GM10266 (cell line): ENCODE results near the gene PGA3.
"Not testable (repeated sequence)": the region's sequence is repeated elsewhere in the genome, so short reads cannot be mapped to it uniquely, and the experiment has no call there.

Source experiments
- DNase-seq: peaks from one replicate; pipeline ENCODE4 v3.0.0; 2012; ENCODE audit errors: extremely low spot score
- CTCF ChIP-seq: IDR thresholded peaks from 2 replicates; pipeline ENCODE4 v1.5.1; 2012; ENCODE audit warnings: mild to moderate bottlenecking, low read depth; ENCODE audit not compliant: control insufficient read depth, insufficient read depth; ENCODE audit errors: missing control alignments

The PGA3 gene

DNA sequence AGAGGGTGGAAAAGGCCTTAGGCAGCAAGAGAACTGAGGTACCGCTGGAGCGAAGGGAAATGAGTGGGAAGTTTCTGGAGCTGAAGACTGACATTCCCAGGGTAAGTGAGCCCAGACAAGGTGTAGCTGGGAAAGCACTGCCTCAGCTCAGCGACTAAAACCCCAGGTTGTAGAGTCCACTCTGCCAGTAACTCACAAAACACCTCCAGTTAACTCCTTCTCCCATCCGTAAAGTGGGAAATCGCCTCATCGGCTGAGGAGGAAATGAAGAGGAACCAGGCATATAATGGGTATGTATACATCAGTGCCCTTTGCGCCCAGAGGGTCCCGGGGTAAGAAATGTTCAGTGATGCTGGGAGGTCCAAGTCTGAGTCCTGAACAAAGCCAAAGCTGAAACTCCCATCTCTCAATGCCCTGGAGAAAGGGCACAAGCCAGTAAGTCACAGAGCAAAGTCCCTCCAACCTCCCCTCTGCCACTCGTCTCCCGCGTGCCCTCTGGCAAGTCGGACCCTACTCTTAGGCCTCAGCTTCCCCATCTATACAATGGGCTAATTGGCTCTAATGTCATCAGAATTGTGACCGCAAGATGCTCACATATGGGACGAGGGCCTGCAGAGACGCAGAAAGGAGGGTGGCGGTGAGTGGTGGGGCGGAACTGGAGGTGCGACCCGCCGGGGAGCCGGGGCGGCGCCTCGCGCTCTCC is 42.7 kb upstream of the PGA3 start:
- no peak for TF ChIP-seq CTCF
- DNase-seq, result no peak

DNA sequence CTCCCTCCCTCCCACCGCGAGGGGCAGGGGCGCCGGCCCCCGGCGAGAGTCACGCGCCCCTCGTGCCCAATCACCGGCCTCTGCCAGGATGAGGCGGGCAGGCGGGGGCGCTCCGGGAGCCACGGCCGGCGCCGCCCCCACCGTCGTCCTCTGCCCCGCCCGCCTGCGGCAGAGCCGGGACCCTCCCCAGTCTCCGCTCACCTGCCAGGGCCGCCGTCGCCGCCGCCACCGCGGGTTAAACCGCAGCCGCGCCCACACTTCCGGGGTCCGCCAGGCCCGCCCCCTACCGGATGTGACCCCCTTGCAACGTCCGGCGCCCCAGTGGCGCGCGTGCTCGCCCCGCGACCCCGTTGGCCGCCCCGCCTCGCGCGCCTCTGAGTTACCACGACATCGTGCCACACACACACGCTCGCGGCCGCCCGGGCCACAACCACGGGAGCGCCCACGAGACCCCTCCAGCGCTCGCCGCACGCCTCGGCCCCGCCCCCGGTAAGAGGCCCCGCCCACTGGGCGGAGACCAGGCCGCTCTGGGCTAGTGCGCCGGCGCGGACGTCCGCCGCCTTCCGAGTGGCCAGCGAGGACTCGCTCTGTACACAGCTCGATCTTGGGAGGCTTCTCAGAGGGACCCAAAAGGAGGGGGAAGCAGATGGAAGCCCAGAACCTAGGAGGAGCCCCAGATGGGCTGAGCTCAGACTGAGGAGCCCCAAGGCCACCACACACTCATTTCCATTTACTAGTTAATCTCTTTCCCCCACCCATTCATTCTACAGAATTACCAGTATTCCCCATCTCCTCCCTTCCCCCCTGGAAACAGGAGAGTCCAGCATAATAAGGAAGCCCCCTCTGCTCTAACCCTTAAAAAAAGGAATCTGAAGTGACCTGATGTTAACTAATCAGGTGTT is 41.9 kb upstream of the PGA3 start, which contains the start of gene VPS37C:
VPS37C (minus strand) TSS at position 237 of the 902 bp plus-strand sequence. CDS start 22,597 bp downstream, outside the sequence.
- TF ChIP-seq CTCF, result no peak

GRCh38 chr11:61162092-61162941 is 41.0 kb upstream of the PGA3 start:
- no peak for DNase-seq
- TF ChIP-seq CTCF, result no peak

More for the DNA sequence above, 41.9 kb upstream of the PGA3 start, which contains the start of gene VPS37C:
- peak; percentile 97 for DNase-seq

GRCh38 chr11:61163021-61163420 is 40.3 kb upstream of the PGA3 start:
- no peak for DNase-seq
- TF ChIP-seq CTCF, result no peak

DNA sequence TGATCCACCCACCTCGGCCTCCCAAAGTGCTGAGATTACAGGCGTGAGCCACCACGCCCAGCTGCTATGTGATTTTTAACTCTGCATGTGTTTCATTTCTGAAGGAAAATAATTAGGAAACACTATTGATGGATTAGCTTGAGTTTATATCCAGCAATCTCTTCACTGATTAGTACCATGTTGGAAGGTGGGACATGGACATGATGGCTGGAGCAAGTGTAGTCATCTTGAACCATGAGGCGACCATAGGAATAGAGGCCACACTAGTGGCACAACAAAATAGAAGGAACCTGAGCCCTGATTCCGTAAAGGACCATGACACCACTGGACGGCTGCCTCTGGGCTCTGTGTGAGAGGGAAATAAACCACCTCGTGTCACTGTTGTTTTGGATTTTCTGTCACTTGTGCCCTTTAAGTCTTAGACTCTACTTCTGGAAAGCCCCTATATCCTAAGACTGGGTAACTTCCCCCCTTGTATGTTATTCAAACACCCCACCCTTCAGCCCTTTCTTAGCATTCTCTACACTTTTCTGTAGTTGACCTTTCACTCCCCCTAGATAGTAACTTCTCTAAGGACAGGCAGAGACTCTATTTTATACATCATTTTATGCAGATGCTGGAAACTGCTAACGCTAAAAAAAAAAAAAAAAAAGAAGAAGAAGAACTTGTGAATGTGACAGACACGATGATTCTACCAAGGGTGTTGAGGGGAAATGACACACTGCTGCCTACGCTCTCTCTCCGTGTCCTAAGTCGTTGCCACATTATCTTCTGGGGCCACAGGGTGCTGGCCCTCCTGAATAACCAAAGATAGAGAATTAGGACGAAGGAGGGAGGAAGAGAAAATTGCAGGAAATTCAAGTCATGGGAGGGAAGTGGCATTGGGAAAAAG is 39.4 kb upstream of the PGA3 start:
- no peak for TF ChIP-seq CTCF
- DNase-seq, result peak; percentile 65

DNA sequence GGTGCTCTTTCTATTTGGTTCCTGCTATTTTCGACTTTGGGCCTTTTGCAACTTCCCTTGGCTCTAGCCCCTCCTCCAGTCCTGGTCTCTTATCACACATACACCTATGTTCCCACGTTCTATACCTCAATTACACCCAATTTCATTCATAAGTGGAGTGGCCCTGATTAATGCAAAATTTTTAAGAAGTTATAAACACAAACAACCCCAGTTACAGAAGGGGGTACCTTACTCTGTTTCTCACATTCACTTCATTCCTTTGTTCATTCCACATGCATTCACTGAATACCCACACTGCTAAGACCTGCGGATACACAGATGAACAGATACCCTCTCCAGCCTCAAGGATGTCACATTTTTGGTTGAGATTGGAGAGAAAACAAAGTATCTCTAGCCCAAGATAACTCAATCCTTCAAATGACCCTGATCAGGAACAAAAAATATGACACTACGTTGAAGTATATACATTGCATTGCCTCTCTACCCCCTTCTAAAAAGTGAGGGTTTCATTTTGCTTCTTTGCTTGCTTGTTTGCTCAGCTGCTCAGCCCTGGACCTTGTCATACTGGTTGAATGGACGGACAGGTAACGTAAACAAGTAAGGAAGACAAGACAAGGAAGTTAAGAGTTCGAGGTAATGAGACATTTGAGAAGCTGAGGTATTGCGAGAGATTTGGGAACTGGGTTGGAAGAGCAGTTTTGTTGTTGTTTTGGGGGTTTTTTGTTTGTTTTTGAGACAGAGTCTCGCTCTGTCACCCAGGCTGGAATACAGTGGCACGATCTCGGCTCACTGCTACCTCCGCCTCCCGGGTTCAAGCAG is 38.5 kb upstream of the PGA3 start:
- TF ChIP-seq CTCF, result no peak
- DNase-seq, result peak; percentile 39

DNA sequence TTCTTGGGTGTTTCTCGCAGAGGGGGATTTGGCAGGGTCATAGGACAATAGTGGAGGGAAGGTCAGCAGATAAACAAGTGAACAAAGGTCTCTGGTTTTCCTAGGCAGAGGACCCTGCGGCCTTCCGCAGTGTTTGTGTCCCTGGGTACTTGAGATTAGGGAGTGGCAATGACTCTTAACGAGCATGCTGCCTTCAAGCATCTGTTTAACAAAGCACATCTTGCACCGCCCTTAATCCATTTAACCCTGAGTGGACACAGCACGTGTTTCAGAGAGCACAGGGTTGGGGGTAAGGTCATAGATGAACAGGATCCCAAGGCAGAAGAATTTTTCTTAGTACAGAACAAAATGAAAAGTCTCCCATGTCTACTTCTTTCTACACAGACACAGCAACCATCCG is 37.5 kb upstream of the PGA3 start:
- not testable (repeated sequence) for DNase-seq

GRCh38 chr11:61166331-61166730 is 37.0 kb upstream of the PGA3 start:
- DNase-seq, result not testable (repeated sequence)
